RPMI7951 (cell line): ENCODE measurements around the gene OR8U1. TPM values are rescaled to one million over a fixed set of nuclear protein-coding genes. Genes with fewer than 3 reads are reported as not detected.
"Not testable (repeated sequence)": the region's sequence is repeated elsewhere in the genome, so short reads cannot be mapped to it uniquely, and the experiment has no call there.

Source experiments
- DNase-seq: peaks from one replicate; pipeline ENCODE4 v3.0.0-alpha.2; 2012; ENCODE audit warnings: low read depth
- total RNA-seq: library from RNA; depleted of rRNA; stranded (reverse); fragments of >200 nt; shearing (Covaris generic); gene quantifications from 2 replicates; pipeline ENCODE4 v1.2.3, GENCODE V29; 2014; rRNA removed

The OR8U1 gene
- not detected in 2 replicates for total RNA-seq

GRCh38 chr11:56375324-56375723, at the start of gene OR8U1:
OR8U1 (plus strand) TSS chr11:56375624; CDS start chr11:56375624, 0 bp downstream.
- no peak for DNase-seq

GRCh38 chr11:56331861-56332491, 43.4 kb upstream of the OR8U1 start:
- no peak for DNase-seq

- DNase-seq = no peak
These were observed 42.3 kb upstream of the OR8U1 start for GRCh38 chr11:56333156-56333555.

GRCh38 chr11:56340289-56340688, 35.1 kb upstream of the OR8U1 start:
- DNase-seq = no peak

- DNase-seq = no peak
These were observed 29.7 kb upstream of the OR8U1 start, which contains the start of gene OR8K1 for GRCh38 chr11:56345739-56346138. OR8K1 (plus strand) TSS chr11:56346039; CDS start chr11:56346039, 0 bp downstream.

- DNase-seq = no peak
These were observed 21.4 kb upstream of the OR8U1 start, which contains the start of gene OR8J1 for GRCh38 chr11:56353991-56354390. OR8J1 (plus strand) TSS chr11:56354291; CDS start chr11:56360247, 5,956 bp downstream.

GRCh38 chr11:56380120-56380519, 4.7 kb downstream of the OR8U1 start:
- no peak for DNase-seq

- DNase-seq = no peak
These were observed 19.0 kb downstream of the OR8U1 start for GRCh38 chr11:56394381-56394780.

- no peak for DNase-seq
These were observed 20.6 kb downstream of the OR8U1 start for GRCh38 chr11:56396047-56396446.

- DNase-seq = not testable (repeated sequence)
These were observed 26.5 kb downstream of the OR8U1 start for GRCh38 chr11:56401858-56402461.

- no peak for DNase-seq
These were observed 29.0 kb downstream of the OR8U1 start for GRCh38 chr11:56404393-56404792.

- DNase-seq = no peak
These were observed 35.4 kb downstream of the OR8U1 start for GRCh38 chr11:56410801-56411200.

GRCh38 chr11:56412396-56412795, 37.0 kb downstream of the OR8U1 start, which contains the start of gene OR5AL1:
OR5AL1 (plus strand) TSS chr11:56412696.
- no peak for DNase-seq

Other genes with a start within 250 kb of the OR8U1 start
- gene OR8J3, start 235.4 kb upstream of the OR8U1 start, total RNA-seq = not detected in 2 replicates
- gene OR8K5, start 215.3 kb upstream of the OR8U1 start, total RNA-seq = not detected in 2 replicates
- not detected in 2 replicates for gene OR5J2, start 199.0 kb upstream of the OR8U1 start, total RNA-seq
- not detected in 2 replicates for gene OR5T2, start 141.4 kb upstream of the OR8U1 start, total RNA-seq
- gene OR5T3, start 123.4 kb upstream of the OR8U1 start, total RNA-seq = not detected in 2 replicates
- gene OR5T1, start 101.5 kb upstream of the OR8U1 start, total RNA-seq = not detected in 2 replicates
- not detected in 2 replicates for gene OR8H1, start 83.4 kb upstream of the OR8U1 start, total RNA-seq
- not detected in 2 replicates for gene OR8K3, start 60.5 kb upstream of the OR8U1 start, total RNA-seq
- gene OR8K1, start 29.6 kb upstream of the OR8U1 start, total RNA-seq = not detected in 2 replicates
- gene OR8J1, start 21.3 kb upstream of the OR8U1 start, total RNA-seq = not detected in 2 replicates
- gene OR5AL1, start 37.1 kb downstream of the OR8U1 start, total RNA-seq = not detected in 2 replicates
- gene OR5M3, start 97.7 kb downstream of the OR8U1 start, total RNA-seq = not detected in 2 replicates
- gene OR5M8, start 115.7 kb downstream of the OR8U1 start, total RNA-seq = not detected in 2 replicates
- not detected in 2 replicates for gene OR5M11, start 167.6 kb downstream of the OR8U1 start, total RNA-seq
- gene OR5M10, start 202.1 kb downstream of the OR8U1 start, total RNA-seq = not detected in 2 replicates
- gene OR5M1, start 239.2 kb downstream of the OR8U1 start, total RNA-seq = not detected in 2 replicates